WERI-Rb-1 (cell line): ENCODE data around the gene GRIP1.

Source experiments
- DNase-seq: peaks from one replicate; pipeline ENCODE4 v3.0.0-alpha.2; 2020
- H3K27ac ChIP-seq: fragments of 250-450 bp; sonication (Bioruptor Pico); 2 replicates; pipeline ENCODE4 v1.5.1; 2020; ENCODE audit warnings: mild to moderate bottlenecking, moderate library complexity
- H3K27me3 ChIP-seq: fragments of 250-450 bp; sonication (Bioruptor Pico); 2 replicates; pipeline ENCODE4 v1.5.1; 2021; ENCODE audit warnings: mild to moderate bottlenecking, low read depth, moderate library complexity; ENCODE audit not compliant: insufficient read depth, severe bottlenecking
- H3K36me3 ChIP-seq: fragments of 250-450 bp; sonication (Bioruptor Pico); 2 replicates; pipeline ENCODE4 v1.5.1; 2020; ENCODE audit warnings: mild to moderate bottlenecking, moderate library complexity
- H3K4me3 ChIP-seq: 2 replicates; pipeline ENCODE4 v1.5.1; 2011; ENCODE audit warnings: low read depth, mild to moderate bottlenecking, control low read depth, low read length
- H3K9me3 ChIP-seq: fragments of 250-450 bp; sonication (Bioruptor Pico); 2 replicates; pipeline ENCODE4 v1.5.1; 2021; ENCODE audit warnings: mild to moderate bottlenecking, moderate library complexity; ENCODE audit not compliant: severe bottlenecking
- TF ChIP-seq, protein P1 (sequence below): IDR thresholded peaks from 2 replicates; pipeline ENCODE4 v1.5.1; 2011; ENCODE audit warnings: low read depth, mild to moderate bottlenecking, control low read depth, inconsistent platforms, low read length

The GRIP1 gene

GRCh38 chr12:66688846-66689439 is 10.1 kb upstream of the GRIP1 start:
- no peaks in the 10 kb centered on the region for H3K27me3 ChIP-seq
- H3K9me3 ChIP-seq = no peaks in the 10 kb centered on the region
- H3K4me3 ChIP-seq = no peak overlapping the region
- TF ChIP-seq, protein P1, sequence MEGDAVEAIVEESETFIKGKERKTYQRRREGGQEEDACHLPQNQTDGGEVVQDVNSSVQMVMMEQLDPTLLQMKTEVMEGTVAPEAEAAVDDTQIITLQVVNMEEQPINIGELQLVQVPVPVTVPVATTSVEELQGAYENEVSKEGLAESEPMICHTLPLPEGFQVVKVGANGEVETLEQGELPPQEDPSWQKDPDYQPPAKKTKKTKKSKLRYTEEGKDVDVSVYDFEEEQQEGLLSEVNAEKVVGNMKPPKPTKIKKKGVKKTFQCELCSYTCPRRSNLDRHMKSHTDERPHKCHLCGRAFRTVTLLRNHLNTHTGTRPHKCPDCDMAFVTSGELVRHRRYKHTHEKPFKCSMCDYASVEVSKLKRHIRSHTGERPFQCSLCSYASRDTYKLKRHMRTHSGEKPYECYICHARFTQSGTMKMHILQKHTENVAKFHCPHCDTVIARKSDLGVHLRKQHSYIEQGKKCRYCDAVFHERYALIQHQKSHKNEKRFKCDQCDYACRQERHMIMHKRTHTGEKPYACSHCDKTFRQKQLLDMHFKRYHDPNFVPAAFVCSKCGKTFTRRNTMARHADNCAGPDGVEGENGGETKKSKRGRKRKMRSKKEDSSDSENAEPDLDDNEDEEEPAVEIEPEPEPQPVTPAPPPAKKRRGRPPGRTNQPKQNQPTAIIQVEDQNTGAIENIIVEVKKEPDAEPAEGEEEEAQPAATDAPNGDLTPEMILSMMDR = peak; percentile 77
- no peak overlapping the region for H3K27ac ChIP-seq
- peak; percentile 66 for DNase-seq
- no peaks in the 10 kb centered on the region for H3K36me3 ChIP-seq

DNA sequence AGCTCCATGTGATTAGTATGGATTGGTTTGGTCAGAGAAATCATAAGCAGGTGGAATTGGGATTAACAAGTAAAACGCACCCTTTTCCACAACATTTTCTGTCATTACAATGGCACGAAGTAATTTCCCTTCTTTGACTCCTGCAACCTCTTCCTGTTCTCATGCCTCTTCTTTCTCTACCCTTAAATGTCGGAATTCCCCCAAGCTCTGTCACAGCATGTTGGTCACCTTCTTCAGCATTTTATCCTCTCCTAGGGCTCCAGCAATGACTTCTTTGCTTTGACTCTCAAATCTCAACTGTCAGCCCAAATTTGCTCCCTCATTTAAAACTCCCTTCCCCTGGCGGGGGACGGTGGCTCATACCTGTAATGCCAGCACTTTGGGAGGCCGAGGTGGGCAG is 5.3 kb upstream of the GRIP1 start:
- Histone ChIP-seq H3K4me3 (no peak overlapping the region), H3K36me3 (no peaks in the 10 kb centered on the region), H3K9me3 (no peaks in the 10 kb centered on the region), H3K27me3 (no peaks in the 10 kb centered on the region), H3K27ac (no peak overlapping the region)
- TF ChIP-seq, protein P1 = no peak
- no peak for DNase-seq

- H3K9me3 ChIP-seq = no peaks in the 10 kb centered on the region
- TF ChIP-seq, protein P1 = no peak
- DNase-seq = no peak
- no peak overlapping the region for H3K4me3 ChIP-seq
- no peak overlapping the region for H3K27ac ChIP-seq
- no peaks in the 10 kb centered on the region for H3K36me3 ChIP-seq
- no peaks in the 10 kb centered on the region for H3K27me3 ChIP-seq
Measured at GRCh38 chr12:66683822-66684221, 4.9 kb upstream of the GRIP1 start.

DNA sequence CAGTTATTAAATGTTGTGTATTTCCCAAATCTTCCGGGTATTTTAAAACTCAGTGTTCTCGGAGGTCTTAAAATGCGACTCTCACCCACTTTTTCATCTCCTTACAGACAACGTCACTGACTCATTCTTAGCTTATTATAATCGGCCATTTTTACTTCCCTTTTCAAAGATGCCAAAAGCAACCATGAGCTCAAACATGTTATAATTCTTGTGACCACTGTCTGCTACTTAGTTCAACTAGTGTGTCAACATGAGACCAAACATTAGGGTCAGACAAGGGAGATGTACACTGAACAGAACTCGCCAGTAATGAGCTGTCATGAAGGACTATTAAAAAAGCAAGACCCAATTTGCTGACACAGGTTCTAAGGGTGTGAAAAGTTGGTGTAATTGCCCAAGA is 4.2 kb upstream of the GRIP1 start:
- Histone ChIP-seq H3K36me3 (no peaks in the 10 kb centered on the region), H3K27ac (no peak overlapping the region), H3K27me3 (no peaks in the 10 kb centered on the region), H3K9me3 (no peaks in the 10 kb centered on the region), H3K4me3 (no peak overlapping the region)
- no peak for DNase-seq
- TF ChIP-seq, protein P1 = no peak

DNA sequence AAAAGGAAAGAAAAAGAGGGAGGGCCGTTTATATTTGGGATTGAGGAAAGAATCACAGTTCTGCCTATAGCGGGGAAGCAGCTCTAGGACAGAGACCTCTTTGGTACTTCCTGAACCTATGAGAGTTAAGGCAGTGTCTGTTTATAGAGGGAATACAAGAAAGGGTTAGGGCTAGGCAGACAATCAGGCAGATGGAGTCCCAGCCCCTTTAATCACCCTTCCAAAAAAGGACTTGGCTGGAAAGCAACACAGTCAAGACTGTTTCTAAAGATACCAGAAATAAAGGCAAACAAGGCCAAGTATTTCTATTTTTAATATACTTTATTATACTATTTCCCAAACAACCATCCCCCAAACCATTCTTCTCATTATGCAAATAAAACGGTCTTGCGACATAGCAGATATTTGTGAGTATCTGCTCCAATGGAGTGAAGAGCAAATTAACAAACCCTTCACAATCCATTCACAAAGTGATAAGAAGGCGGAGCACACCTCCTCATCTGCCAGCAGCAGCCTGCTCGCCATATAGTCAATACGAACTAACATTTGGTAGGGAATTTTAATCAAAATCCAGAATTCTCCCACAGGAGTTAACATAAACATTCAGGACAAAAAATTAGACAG is 697 bp upstream of the GRIP1 start:
- TF ChIP-seq, protein P1 = no peak
- H3K27me3 ChIP-seq = no peaks in the 10 kb centered on the region
- no peak overlapping the region for H3K4me3 ChIP-seq
- DNase-seq = no peak
- no peaks in the 10 kb centered on the region for H3K36me3 ChIP-seq
- H3K9me3 ChIP-seq = no peaks in the 10 kb centered on the region
- no peak overlapping the region for H3K27ac ChIP-seq

DNA sequence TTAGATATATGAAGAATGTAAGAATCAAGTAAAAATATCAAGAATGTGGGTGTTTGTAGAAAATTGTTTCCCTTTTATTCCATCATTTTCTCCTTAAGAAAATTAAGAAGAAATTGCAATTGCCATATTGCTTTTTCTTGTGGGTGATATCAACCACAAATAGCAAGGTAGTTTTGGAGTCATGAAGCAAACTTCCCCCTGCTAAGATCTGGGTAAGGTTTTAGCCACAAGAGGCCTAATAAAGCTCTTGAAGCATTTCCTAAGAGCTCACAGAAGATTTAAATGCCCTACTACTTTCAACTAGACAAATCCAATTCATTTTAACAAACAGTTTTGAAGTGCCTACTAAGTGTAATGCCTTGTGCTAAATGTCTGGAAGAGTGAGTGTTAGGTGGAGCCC is 2.6 kb downstream of the GRIP1 start:
- Histone ChIP-seq H3K36me3 (no peaks in the 10 kb centered on the region), H3K27me3 (no peaks in the 10 kb centered on the region), H3K27ac (no peak overlapping the region), H3K9me3 (no peaks in the 10 kb centered on the region), H3K4me3 (no peak overlapping the region)
- TF ChIP-seq, protein P1 = no peak
- no peak for DNase-seq
